ENCODE measurements around the gene LGALS9B.
"Not testable (repeated sequence)": the region's sequence is repeated elsewhere in the genome, so short reads cannot be mapped to it uniquely, and the experiment has no call there.

LGALS9B gene

DNA sequence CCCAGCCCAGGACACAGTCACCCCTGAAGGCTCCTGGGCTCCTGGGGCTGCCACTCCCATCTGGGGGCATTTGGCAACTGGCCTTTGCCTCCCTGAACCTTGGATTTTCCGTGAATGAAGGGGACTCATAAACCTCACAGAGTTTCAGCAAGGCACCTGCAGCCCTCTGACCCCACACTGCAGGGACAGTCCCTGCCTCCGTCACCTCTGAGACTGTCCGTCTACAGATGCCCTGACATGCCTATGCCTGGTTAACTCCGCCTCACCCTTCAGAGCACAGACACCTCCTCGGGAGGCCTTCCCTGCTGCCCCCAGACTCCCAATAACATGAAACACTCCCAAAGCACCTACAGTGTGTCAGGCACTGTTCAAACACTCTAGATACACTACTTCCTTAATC, 786 bp downstream of the LGALS9B start:
- DNase-seq, result not testable (repeated sequence)

DNA sequence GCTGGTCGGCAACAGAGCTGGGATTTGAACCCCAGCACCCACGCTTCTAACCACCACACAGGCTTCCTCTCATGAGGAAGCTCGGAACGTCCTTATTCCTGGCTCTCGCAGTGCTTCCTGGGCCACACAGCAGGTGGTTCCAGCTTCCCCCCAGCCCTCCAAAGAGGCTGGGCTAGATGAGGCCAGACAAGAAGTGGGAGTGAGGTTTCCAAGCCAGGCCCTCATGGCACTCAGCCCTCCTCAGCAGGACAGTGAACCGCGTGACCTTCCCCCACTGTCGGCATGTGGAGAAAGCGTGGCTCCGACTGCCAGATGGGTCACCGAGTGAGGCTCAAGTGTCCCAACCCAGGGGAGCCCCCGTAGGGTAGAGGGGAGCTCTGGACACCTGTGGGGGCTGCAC, 1.8 kb downstream of the LGALS9B start:
- DNase-seq, result not testable (repeated sequence)

DNA sequence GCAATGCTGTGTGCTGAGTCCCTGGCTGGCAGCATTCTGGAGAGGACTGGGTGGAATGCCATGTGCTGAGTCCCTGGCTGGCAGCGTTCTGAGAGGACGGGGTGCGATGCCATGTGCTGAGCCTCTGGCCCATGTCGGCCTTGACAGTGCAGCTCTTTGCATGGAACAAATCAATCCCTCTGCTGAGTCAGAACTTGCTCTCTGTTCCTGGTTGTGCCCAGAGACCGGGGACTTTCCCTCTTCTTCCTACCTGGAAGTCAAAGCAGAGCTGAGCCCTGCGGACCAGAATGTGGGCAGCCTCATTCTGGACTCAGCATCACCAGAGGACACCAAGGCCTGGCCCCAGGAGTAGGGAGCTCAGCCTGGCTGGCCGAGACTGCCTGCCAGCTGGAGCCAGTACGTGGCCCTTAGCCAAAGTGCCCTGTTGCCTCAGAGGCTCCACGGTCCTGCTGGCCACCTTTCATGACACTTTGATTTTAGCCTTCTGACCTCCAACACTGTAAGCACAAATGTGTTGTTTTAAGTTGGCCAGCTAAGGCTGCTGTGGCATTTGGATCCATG, 2.4 kb downstream of the LGALS9B start:
- not testable (repeated sequence) for DNase-seq

GRCh38 chr17:20462158-20462557, 5.2 kb downstream of the LGALS9B start:
- DNase-seq, result not testable (repeated sequence)

GRCh38 chr17:20457848-20458381, 9.4 kb downstream of the LGALS9B start:
- not testable (repeated sequence) for DNase-seq

GRCh38 chr17:20455106-20455505, 12.2 kb downstream of the LGALS9B start:
- DNase-seq, result not testable (repeated sequence)

GRCh38 chr17:20453820-20454434, 13.4 kb downstream of the LGALS9B start:
- DNase-seq, result not testable (repeated sequence)

DNA sequence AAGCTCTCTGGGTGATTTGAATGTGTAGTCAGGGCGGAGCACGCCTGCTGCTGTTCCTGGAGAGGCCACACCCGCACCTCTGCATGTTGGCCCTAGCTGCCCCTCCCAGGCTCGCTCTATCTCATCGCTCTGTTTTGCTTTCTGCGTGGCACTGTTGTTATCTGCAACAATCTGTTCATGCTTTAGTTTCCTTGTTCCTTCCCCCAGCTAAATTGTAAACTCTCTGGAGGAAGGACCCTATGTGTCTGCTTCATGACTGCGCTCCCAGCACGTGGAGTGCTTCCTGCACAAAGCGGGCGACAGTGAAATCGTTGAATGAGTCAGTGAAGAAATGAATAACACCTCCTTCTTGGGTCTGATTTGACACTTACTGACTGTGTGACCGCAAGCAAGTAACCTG, 16.5 kb downstream of the LGALS9B start:
- DNase-seq, result not testable (repeated sequence)

- not testable (repeated sequence) for DNase-seq
These were observed 19.6 kb downstream of the LGALS9B start for GRCh38 chr17:20447534-20448321.

GRCh38 chr17:20446895-20447294, 20.4 kb downstream of the LGALS9B start:
- not testable (repeated sequence) for DNase-seq

GRCh38 chr17:20444581-20445236, 22.6 kb downstream of the LGALS9B start:
- not testable (repeated sequence) for DNase-seq

DNA sequence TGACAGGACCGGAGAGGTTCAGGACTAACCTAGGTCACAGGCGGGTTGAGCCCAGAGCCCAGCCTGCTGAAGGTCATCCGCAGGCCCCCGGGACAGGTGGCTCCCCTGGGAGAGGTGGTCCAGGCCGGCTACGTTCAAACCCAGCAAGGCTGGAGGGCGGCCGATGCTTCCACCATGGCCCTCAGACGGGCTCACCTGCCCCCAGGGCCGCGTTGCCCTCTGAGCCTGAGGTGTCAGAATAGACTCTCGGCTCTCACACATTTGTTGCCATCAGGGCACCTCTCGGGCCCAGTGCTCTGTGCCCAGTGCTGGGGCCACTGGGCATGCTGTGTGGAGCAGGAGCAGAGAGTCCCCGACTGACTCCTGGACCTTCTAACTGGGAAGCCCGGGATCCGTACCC, 23.2 kb downstream of the LGALS9B start:
- not testable (repeated sequence) for DNase-seq

- DNase-seq, result not testable (repeated sequence)
These were observed 23.7 kb downstream of the LGALS9B start for GRCh38 chr17:20443632-20444031.

DNA sequence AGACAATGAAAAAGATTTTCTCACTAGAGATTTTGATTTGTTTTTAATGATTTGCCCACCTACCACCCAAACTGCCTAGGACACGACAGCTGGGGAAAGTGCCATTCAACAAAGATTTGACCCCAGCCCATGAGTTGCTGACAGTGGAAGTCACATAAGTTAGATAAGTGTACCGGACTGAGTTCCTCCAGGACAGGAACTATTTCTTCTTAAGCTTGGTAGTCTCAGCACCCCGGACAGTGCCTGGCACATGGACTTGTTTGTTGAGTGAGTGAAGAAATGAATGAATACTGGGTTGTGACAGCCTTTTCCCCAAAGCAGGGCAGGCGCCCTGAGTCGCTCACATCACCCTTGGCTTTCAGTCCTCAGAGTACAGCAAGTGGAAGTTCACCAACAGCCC, 26.7 kb downstream of the LGALS9B start:
- not testable (repeated sequence) for DNase-seq

DNA sequence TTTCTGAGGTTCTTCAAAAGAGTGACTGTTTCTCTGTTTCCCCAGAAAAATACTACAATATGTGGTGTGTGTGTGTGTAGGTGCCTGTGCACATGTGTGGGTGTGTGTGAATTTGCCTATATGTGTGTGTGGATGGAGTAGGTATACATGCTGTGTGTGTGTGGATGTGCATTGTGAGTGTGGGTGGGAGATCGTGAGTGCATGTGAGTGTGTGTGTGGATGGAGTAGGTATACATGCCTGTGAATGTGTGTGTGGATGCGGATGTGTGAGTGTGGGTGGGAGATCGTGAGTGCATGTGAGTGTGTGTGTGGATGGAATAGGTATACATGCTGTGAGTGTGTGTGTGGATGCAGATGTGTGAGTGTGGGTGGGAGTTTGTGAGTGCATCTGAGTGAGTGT, 32.2 kb downstream of the LGALS9B start:
- DNase-seq, result not testable (repeated sequence)

- not testable (repeated sequence) for DNase-seq
These were observed 34.0 kb downstream of the LGALS9B start for GRCh38 chr17:20433382-20433781.

- DNase-seq, result not testable (repeated sequence)
These were observed 40.1 kb downstream of the LGALS9B start for GRCh38 chr17:20427264-20427663.

DNA sequence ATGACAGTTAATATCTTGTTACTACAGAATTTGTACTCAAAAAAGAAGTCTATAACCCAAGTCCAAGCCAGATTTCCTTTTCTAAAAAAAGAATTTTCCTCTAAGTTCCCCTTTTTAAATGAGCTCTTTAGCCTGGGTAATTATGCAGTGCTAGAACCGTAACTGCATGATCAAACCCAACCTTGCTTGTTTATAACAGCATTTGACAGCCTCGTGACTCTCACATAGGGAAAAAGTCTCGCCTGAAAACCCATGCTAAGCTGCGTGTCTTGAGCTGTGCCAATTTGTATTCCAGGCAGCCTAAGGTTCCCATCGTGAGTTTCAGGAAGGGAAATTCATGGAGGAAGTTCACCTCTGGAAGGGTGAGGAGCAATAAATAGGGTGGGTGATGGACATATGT, 44.5 kb downstream of the LGALS9B start:
- DNase-seq, result not testable (repeated sequence)

DNA sequence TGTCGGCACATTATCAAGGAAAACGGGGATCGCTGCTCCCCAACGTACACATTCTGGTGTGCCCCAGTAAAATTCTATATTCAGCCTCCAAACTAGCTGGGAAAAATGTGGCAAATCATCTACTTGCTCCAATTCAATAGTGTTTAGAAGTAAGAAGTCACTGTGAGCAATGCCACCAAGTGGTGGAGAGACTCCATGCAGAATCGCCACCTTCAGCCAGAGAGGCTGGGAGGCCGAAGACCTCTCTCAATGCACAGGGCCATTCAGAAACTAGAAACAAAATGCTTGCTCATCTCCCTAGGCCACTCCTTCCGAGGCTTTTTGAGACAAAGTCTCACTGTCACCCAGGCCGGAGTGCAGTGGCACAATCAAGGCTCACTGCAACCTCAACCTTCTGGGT, 48.5 kb downstream of the LGALS9B start:
- not testable (repeated sequence) for DNase-seq

- DNase-seq, result not testable (repeated sequence)
These were observed 49.8 kb downstream of the LGALS9B start for GRCh38 chr17:20417492-20418080.

DNA sequence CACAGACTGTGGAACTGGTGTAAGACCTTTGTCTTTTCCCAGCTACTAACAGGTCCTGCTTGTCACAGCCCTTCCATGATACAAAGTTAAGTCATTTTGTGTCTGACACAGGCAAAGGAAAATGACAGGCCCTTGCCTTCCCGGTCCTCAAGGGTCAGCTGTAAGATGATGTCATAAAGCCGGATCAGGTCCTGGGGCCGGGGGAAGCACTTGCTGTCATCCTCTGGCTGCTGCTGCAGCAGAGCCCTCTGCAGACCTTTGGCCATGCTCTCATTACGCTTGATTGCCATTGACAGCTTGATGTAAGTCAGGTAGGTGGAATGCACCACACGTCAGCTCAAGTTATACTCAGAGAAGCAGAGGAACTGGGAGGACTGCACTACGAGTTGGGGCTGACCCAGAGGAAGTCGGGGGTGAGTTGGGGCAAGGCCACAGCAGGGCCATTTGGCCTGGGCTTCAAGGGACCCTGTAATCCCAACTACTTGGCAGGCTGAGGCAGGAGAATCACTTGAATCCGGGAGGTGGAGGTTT, 50.9 kb downstream of the LGALS9B start:
- DNase-seq, result not testable (repeated sequence)

GRCh38 chr17:20415479-20415878, 51.9 kb downstream of the LGALS9B start:
- DNase-seq, result not testable (repeated sequence)

Data from fibroblast of upper back skin (primary cell).